Measurements from ENCODE around the gene NLRP10.

NLRP10 gene

GRCh38 chr11:7986768-7987559, 21.7 kb upstream of the NLRP10 start, which contains the start of gene EIF3F (continued):
- no peak for TF ChIP-seq KLF1 (tag by site-specific recombination; IDR thresholded peaks at IDR 0.05)
- TF ChIP-seq, protein P1, sequence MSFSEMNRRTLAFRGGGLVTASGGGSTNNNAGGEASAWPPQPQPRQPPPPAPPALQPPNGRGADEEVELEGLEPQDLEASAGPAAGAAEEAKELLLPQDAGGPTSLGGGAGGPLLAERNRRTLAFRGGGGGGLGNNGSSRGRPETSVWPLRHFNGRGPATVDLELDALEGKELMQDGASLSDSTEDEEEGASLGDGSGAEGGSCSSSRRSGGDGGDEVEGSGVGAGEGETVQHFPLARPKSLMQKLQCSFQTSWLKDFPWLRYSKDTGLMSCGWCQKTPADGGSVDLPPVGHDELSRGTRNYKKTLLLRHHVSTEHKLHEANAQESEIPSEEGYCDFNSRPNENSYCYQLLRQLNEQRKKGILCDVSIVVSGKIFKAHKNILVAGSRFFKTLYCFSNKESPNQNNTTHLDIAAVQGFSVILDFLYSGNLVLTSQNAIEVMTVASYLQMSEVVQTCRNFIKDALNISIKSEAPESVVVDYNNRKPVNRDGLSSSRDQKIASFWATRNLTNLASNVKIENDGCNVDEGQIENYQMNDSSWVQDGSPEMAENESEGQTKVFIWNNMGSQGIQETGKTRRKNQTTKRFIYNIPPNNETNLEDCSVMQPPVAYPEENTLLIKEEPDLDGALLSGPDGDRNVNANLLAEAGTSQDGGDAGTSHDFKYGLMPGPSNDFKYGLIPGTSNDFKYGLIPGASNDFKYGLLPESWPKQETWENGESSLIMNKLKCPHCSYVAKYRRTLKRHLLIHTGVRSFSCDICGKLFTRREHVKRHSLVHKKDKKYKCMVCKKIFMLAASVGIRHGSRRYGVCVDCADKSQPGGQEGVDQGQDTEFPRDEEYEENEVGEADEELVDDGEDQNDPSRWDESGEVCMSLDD (tag by site-specific recombination; IDR thresholded peaks at IDR 0.05): no peak
- TF ChIP-seq, protein P2, sequence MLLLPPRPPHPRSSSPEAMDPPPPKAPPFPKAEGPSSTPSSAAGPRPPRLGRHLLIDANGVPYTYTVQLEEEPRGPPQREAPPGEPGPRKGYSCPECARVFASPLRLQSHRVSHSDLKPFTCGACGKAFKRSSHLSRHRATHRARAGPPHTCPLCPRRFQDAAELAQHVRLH (tag by site-specific recombination; IDR thresholded peaks at IDR 0.05): peak; percentile 93
- TF ChIP-seq, protein P3, sequence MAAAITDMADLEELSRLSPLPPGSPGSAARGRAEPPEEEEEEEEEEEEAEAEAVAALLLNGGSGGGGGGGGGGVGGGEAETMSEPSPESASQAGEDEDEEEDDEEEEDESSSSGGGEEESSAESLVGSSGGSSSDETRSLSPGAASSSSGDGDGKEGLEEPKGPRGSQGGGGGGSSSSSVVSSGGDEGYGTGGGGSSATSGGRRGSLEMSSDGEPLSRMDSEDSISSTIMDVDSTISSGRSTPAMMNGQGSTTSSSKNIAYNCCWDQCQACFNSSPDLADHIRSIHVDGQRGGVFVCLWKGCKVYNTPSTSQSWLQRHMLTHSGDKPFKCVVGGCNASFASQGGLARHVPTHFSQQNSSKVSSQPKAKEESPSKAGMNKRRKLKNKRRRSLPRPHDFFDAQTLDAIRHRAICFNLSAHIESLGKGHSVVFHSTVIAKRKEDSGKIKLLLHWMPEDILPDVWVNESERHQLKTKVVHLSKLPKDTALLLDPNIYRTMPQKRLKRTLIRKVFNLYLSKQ (tag by site-specific recombination; IDR thresholded peaks at IDR 0.05; ENCODE audit: borderline replicate concordance): no peak
- no peak for TF ChIP-seq ZNF138 (tag by site-specific recombination; IDR thresholded peaks at IDR 0.05; ENCODE audit: borderline replicate concordance)
- no peak for TF ChIP-seq ZNF248 (tag by site-specific recombination; IDR thresholded peaks at IDR 0.05)
- TF ChIP-seq ZNF776 (tag by site-specific recombination; IDR thresholded peaks at IDR 0.05; ENCODE audit: borderline replicate concordance): no peak
- TF ChIP-seq BCL11A (tag by site-specific recombination; IDR thresholded peaks at IDR 0.05; ENCODE audit: low read depth): no peak
- no peak for TF ChIP-seq GLIS1 (tag by site-specific recombination; IDR thresholded peaks at IDR 0.05)
- no peak for TF ChIP-seq ZNF571 (tag by site-specific recombination; IDR thresholded peaks at IDR 0.05)
- TF ChIP-seq, protein P4, sequence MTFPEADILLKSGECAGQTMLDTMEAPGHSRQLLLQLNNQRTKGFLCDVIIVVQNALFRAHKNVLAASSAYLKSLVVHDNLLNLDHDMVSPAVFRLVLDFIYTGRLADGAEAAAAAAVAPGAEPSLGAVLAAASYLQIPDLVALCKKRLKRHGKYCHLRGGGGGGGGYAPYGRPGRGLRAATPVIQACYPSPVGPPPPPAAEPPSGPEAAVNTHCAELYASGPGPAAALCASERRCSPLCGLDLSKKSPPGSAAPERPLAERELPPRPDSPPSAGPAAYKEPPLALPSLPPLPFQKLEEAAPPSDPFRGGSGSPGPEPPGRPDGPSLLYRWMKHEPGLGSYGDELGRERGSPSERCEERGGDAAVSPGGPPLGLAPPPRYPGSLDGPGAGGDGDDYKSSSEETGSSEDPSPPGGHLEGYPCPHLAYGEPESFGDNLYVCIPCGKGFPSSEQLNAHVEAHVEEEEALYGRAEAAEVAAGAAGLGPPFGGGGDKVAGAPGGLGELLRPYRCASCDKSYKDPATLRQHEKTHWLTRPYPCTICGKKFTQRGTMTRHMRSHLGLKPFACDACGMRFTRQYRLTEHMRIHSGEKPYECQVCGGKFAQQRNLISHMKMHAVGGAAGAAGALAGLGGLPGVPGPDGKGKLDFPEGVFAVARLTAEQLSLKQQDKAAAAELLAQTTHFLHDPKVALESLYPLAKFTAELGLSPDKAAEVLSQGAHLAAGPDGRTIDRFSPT (tag by site-specific recombination; IDR thresholded peaks at IDR 0.05): no peak
- TF ChIP-seq ZFP37 (tag by site-specific recombination; IDR thresholded peaks at IDR 0.05): peak; percentile 71
- 0 out of 2 replicates have a peak, but pooled peaks have one; percentile 39 for TF ChIP-seq REST (tag by site-specific recombination; IDR thresholded peaks at IDR 0.05)
- TF ChIP-seq ZNF302 (tag by site-specific recombination; IDR thresholded peaks at IDR 0.05; ENCODE audit: low read depth): no peak
- TF ChIP-seq YY1 (tag by site-specific recombination; IDR thresholded peaks at IDR 0.05): peak; percentile 89
- 0 out of 2 replicates have a peak, but pooled peaks have one; percentile 39 for TF ChIP-seq ZSCAN5A (tag by site-specific recombination; IDR thresholded peaks at IDR 0.05)
- no peak for TF ChIP-seq ZNF596 (tag by site-specific recombination; IDR thresholded peaks at IDR 0.05)
- no peak for TF ChIP-seq ZNF658 (tag by site-specific recombination; IDR thresholded peaks at IDR 0.05)
- TF ChIP-seq ZNF416 (tag by site-specific recombination; IDR thresholded peaks at IDR 0.05): no peak
- no peak for TF ChIP-seq GLI2 (tag by site-specific recombination; IDR thresholded peaks at IDR 0.05; ENCODE audit: borderline replicate concordance, low read depth)
- TF ChIP-seq ZNF521 (tag by site-specific recombination; IDR thresholded peaks at IDR 0.05): no peak
- TF ChIP-seq, protein P5, sequence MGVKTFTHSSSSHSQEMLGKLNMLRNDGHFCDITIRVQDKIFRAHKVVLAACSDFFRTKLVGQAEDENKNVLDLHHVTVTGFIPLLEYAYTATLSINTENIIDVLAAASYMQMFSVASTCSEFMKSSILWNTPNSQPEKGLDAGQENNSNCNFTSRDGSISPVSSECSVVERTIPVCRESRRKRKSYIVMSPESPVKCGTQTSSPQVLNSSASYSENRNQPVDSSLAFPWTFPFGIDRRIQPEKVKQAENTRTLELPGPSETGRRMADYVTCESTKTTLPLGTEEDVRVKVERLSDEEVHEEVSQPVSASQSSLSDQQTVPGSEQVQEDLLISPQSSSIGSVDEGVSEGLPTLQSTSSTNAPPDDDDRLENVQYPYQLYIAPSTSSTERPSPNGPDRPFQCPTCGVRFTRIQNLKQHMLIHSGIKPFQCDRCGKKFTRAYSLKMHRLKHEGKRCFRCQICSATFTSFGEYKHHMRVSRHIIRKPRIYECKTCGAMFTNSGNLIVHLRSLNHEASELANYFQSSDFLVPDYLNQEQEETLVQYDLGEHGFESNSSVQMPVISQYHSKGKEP (tag by site-specific recombination; IDR thresholded peaks at IDR 0.05): peak; percentile 59
- TF ChIP-seq ZNF174 (tag by site-specific recombination; IDR thresholded peaks at IDR 0.05): no peak
- TF ChIP-seq ZNF843 (tag by site-specific recombination; IDR thresholded peaks at IDR 0.05): no peak; the same call in 1 of the 2 replicates
- no peak for TF ChIP-seq MZF1 (tag by site-specific recombination; IDR thresholded peaks at IDR 0.05; ENCODE audit: borderline replicate concordance)
- TF ChIP-seq ZNF529 (tag by site-specific recombination; IDR thresholded peaks at IDR 0.05; ENCODE audit: insufficient replicate concordance): no peak

All from HEK293 (cell line).